Renal cortex interstitium (tissue), 11 donors: ENCODE measurements around the gene PEX16. TPM values are rescaled to one million over a fixed set of nuclear protein-coding genes. Genes with fewer than 3 reads are reported as not detected.

Experiments used
- DNase-seq, 11 donors: peaks; one replicate each; pipeline ENCODE4 v3.0.0-alpha.2; 2013; ENCODE audit warnings: low read depth in 9 of 11, low spot score in 4 of 11; ENCODE audit errors: extremely low read depth in 1 of 11
- polyA plus RNA-seq, 3 donors: library from polyadenylated mRNA; unstranded; fragments of 120-200 nt; gene quantifications; one replicate each; pipeline ENCODE4 v1.2.1, GENCODE V29; 2013; ENCODE audit not compliant: insufficient read length in 3 of 3

The PEX16 gene
- polyA plus RNA-seq, 3 donors: 15.5 to 17.8 (median 17.0) TPM

DNA sequence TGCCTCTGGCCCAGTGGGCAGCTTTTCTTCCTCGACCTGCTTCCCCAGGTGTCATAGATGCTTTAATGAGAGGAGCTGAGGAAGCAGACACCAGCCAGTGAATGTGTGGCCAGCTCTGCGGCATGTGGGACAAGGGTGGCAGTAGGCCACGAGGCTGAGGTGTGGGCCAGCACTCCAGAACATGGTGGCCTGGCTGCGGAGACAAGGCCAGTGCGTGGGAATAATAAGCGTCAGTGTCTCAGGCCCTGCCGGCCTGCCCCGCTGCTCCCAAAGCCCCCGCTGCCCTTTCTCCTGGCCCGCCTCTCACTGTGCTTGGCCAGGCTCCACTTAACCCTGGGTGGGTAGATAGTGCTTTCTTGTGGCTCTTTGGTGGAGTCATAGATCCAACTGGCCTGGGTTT is 30.1 kb downstream of the PEX16 start:
- no peak for DNase-seq

- no peak for DNase-seq
Observed at GRCh38 chr11:45886816-45887520, 30.7 kb downstream of the PEX16 start.

GRCh38 chr11:45885921-45886721 is 31.6 kb downstream of the PEX16 start:
- DNase-seq: no peak

GRCh38 chr11:45885274-45885920 is 32.3 kb downstream of the PEX16 start, which contains the start of gene MAPK8IP1:
TSS of gene MAPK8IP1 (plus strand) at chr11:45885651. CDS start at chr11:45885821, 170 bp downstream.
- peak in 5 of 11 donors; percentile 24 to 54 (median 43) for DNase-seq

- DNase-seq: no peak
Observed at GRCh38 chr11:45884596-45885185, 33.0 kb downstream of the PEX16 start.

DNA sequence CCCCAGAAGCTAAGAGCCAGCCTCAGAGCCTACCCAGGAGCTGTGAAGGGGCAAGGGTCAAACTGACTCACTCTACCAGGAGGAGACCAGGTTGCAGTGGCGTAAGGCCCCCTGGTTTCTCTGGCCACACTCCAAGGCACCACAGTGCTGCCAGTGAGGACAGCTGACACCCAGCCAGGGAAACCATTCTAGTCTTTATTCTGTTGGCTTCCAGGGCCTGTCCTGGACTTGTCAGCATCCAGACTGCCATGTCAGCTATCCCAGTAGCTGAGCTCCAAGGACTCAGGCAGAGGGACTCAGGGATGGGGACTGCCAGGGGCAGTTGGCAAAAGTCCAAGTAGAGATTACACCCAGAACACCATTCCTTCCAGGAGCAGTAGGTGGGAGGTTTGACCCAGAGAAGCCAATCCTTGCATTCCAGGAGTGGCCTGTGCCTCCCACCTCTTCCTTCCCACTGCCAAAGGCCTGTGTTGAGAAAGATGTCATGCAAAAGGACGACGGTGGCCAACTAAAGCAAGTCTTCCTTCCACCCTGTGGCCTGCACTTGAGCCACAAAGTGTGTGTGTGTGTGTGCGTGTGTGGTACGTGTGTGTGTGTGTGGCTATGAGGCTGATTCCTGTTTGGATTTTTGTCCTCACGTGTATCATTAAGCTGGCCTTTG is 35.8 kb downstream of the PEX16 start:
- no peak for DNase-seq

GRCh38 chr11:45880772-45881570 is 36.7 kb downstream of the PEX16 start:
- no peak for DNase-seq

GRCh38 chr11:45879803-45880686 is 37.6 kb downstream of the PEX16 start:
- no peak for DNase-seq

DNA sequence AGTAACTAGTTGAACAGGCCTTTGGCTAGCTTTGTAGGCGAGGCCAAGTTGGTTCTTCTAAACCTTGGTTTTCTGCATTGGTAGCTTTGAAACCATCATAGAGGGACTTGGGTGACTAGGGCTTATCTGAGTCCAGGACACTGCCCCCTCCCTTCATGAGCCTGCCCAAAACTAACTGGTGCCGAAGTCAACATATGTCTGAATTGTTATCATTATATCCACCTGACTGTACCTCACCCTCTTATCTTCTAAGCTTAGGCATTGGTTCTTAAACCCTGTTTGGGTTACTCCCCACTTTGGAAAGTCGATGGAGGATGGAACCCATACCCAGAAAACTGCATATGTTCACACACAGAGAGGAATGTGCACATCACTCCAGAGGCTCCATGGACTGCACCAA is 39.8 kb downstream of the PEX16 start:
- no peak for DNase-seq

DNA sequence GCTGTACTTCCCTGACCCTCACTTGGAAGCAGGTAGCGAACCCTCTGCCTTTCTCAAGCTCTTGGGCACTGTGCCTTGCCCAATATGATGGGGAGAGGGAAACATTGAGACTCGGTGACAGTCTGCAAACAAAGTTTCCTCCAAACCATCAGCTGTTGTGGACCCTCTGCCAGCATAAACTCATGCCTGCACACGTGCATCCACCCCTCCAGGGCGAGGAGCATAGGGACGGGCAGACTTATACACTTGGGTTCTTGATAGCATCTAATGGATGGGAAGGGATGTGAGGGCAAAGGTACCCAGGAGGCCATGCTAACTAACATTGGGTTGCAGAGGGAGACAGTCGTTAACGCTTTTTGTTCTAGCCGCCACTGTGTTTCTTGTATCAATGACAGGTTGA is 40.5 kb downstream of the PEX16 start:
- no peak for DNase-seq

DNA sequence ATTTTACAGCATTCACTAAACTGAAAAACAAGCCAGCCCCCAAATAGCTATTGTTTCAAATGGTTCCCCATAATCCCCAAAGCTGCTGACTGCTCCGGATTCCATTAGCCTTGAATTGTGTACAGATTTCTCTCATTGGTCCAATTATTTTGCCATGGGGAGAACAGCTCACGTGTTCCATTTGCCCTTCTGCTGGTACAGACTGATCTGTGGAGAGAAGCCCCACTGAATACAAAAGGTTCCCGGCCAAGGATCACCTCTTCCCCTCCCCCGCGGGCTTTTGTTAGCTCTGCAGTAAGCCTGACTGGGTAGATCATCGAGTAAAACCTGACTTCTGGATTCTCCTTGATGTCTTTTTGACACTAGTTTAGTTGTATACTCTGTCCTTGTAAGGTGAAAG is 41.3 kb downstream of the PEX16 start:
- no peak for DNase-seq

DNA sequence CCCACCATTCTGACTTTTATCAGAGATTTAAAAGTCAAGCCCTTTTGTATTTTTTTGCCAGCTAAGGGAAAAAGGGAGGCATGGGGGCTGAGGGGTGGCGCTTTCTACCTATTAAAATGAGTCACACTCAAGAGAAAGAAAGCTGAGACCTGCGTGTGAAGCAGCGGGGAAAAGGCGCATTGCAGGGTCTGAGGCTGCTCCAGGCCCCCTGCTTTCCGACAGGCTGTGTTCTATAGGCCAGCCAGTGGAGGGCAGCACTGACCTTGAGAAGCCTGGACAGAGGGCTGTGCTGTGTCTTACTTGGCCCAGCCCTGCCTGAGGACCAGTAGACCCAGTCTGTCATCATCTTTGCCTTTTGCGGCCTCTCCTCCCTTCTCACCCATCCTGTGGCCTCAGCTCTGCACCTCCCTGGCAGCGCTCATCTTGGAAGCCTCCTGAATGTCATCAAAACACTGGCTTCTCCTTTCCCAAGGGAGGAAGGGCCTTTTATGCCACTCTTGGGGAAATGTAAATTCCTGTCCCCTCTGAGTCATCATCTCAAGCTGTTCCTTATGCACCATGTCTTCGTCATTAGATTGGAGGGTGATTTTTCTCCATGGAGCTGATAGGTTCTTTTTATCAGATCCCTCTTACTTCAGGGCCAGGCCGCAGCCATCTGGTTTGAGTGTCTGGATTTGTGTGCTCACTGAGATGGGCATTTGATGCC is 44.9 kb downstream of the PEX16 start:
- DNase-seq: peak in 3 of 11 donors; percentile 26 to 37 (median 31)

- no peak for DNase-seq
Observed at GRCh38 chr11:45871638-45872037, 46.0 kb downstream of the PEX16 start.

DNA sequence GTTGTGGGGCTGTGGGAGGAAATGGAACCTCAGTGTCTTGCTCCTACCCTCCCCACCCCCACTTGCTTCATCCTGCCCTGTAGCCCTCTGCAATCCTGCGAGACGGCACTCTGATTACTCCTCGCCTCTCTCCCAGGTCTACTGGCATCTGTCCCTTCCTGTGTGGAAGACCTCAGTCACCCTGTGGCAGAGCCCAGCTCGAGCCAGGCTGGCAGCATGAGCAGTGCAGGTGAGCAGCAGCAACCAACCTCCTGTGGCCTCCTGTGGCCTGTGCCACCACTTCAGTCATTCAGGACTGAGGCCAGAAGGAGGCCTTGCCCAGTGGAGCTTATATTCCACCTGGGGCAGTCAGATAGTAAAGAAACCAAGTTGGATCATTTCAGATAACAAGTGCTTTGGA is 47.0 kb downstream of the PEX16 start:
- DNase-seq: no peak

GRCh38 chr11:45869551-45869950 is 48.1 kb downstream of the PEX16 start:
- no peak for DNase-seq

- DNase-seq: no peak
Observed at GRCh38 chr11:45864041-45864440, 53.6 kb downstream of the PEX16 start.
